GM12878 (cell line): Measurements from ENCODE around the gene IGFALS. TPM values are rescaled to one million over a fixed set of nuclear protein-coding genes. Genes with fewer than 3 reads are reported as not detected.

Experiments used
- ATAC-seq: fragments of 200-7000 bp; cut with Tn5 transposase; 3 replicates; pipeline ENCODE4 v1.9.1; 2020; ENCODE audit warnings: mild to moderate bottlenecking, moderate library complexity
- BruUV-seq: library from RNA; stranded (reverse); fragments of 400-500 nt; replicated peaks from 2 replicates; lab custom pipeline; 2021; lab: Mats Ljungman, UMichigan
- CTCF ChIA-PET: fragments of 300-600 bp; sonication (Branson Sonifier 250); formaldehyde crosslinking; extraction: SDS; loops from one replicate; lab custom pipeline; 2021; ENCODE audit warnings: inconsistent platforms; lab: Yijun Ruan, JAX
- POLR2A ChIA-PET: fragments of 350-600 bp; formaldehyde crosslinking; extraction: SDS; loops from one replicate; lab custom pipeline; 2021; ENCODE audit warnings: inconsistent platforms; lab: Charles Lee
- RAD21 ChIA-PET: fragments of 300-600 bp; sonication (Branson Sonifier 250); formaldehyde crosslinking; loops from one replicate; lab custom pipeline; 2023; ENCODE audit warnings: antibody characterized with exemption; ENCODE audit not compliant: unreplicated experiment; lab: Charles Lee
- SMC1A ChIA-PET: fragments of 300-600 bp; sonication (Branson Sonifier 250); formaldehyde crosslinking; loops from one replicate; lab custom pipeline; 2023; ENCODE audit not compliant: unreplicated experiment, uncharacterized antibody; lab: Charles Lee
- DNase-seq: peaks from one replicate; pipeline ENCODE4 v3.0.0-alpha.2; 2011; ENCODE audit warnings: low read depth, low spot score
- FAIRE-seq: peaks from 3 replicates; lab custom pipeline; 2011; peaks lifted over from hg19 to GRCh38; lab: Jason Lieb, UNC
- H2AFZ ChIP-seq: 2 replicates; pipeline ENCODE4 v1.6.0; 2011; ENCODE audit warnings: low read depth, low read length, control low read depth; ENCODE audit not compliant: control insufficient read depth
- H3K27ac ChIP-seq: 2 replicates; pipeline ENCODE4 v1.5.1; 2011; ENCODE audit warnings: control low read depth; ENCODE audit not compliant: control insufficient read depth, insufficient read depth
- H3K27me3 ChIP-seq, 2 experiments: replicated peaks in 1 of 2; 2 replicates each; pipeline versions ENCODE4 v1.6.0 to v1.6.1; 2011; ENCODE audit warnings: low read length in 1 of 2; ENCODE audit not compliant: control insufficient read depth in 2 of 2, insufficient read depth in 2 of 2
- H3K36me3 ChIP-seq, 2 experiments: 2 replicates each; pipeline ENCODE4 v1.5.1; 2011; ENCODE audit warnings: low read length in 1 of 2; ENCODE audit not compliant: control insufficient read depth in 2 of 2, insufficient read depth in 2 of 2
- H3K4me1 ChIP-seq: 2 replicates; pipeline ENCODE4 v1.6.1; 2011; ENCODE audit warnings: mild to moderate bottlenecking, low read length, moderate library complexity, mixed read lengths; ENCODE audit not compliant: control insufficient read depth, insufficient read depth
- H3K4me2 ChIP-seq: 2 replicates; pipeline ENCODE4 v1.6.0; 2011; ENCODE audit warnings: control low read depth; ENCODE audit not compliant: control insufficient read depth, insufficient read depth
- H3K4me3 ChIP-seq: fragments of 200-600 bp; sonication (generic); 2 replicates; pipeline ENCODE4 v1.5.1; 2016
- H3K79me2 ChIP-seq: 2 replicates; pipeline ENCODE4 v1.6.0; 2011; ENCODE audit warnings: low read length; ENCODE audit not compliant: control insufficient read depth, insufficient read depth
- H3K9ac ChIP-seq: 2 replicates; pipeline ENCODE4 v1.8.0; 2011; ENCODE audit warnings: low read length, control low read depth, mixed read lengths; ENCODE audit not compliant: control insufficient read depth, insufficient read depth
- H3K9me3 ChIP-seq: replicated peaks from 3 replicates; pipeline ENCODE4 v1.5.1; 2011; ENCODE audit warnings: mild to moderate bottlenecking, low read length; ENCODE audit not compliant: control insufficient read depth, insufficient read depth
- H4K20me1 ChIP-seq: 2 replicates; pipeline ENCODE4 v1.6.0; 2011; ENCODE audit not compliant: control insufficient read depth, insufficient read depth
- ATF3 ChIP-seq: IDR thresholded peaks from 2 replicates; pipeline ENCODE4 v1.6.1; 2011; ENCODE audit warnings: low read depth, mild to moderate bottlenecking, low read length, moderate library complexity, borderline replicate concordance; ENCODE audit errors: extremely low read depth
- CHD1 ChIP-seq: IDR thresholded peaks from 2 replicates; pipeline ENCODE4 v1.6.1; 2012; ENCODE audit warnings: low read depth, low read length, improper control_type of control experiment
- CREB1 ChIP-seq: IDR thresholded peaks from 2 replicates; pipeline ENCODE4 v1.6.1; 2012; ENCODE audit warnings: low read depth, mild to moderate bottlenecking, inconsistent platforms
- DPF2 ChIP-seq: fragments of 450-650 bp; IDR thresholded peaks from 2 replicates; pipeline ENCODE4 v1.6.1; 2017; ENCODE audit warnings: mild to moderate bottlenecking
- IRF3 ChIP-seq: fragments of 450-650 bp; IDR thresholded peaks from 2 replicates; pipeline ENCODE4 v1.6.1; 2014; ENCODE audit warnings: mild to moderate bottlenecking
- LARP7 ChIP-seq: fragments of 450-650 bp; IDR thresholded peaks from 2 replicates; pipeline ENCODE4 v1.6.1; 2017; ENCODE audit warnings: mild to moderate bottlenecking
- MAX ChIP-seq: IDR thresholded peaks from 2 replicates; pipeline ENCODE4 v1.6.1; 2012; ENCODE audit warnings: low read depth, low read length, improper control_type of control experiment
- POLR2A ChIP-seq: IDR thresholded peaks from 2 replicates; pipeline ENCODE4 v1.6.1; 2011; ENCODE audit warnings: low read depth, mild to moderate bottlenecking, low read length
- RELA ChIP-seq: fragments of 450-650 bp; IDR thresholded peaks from 2 replicates; pipeline ENCODE4 v1.8.0; 2014; ENCODE audit warnings: borderline replicate concordance; ENCODE audit not compliant: partially characterized antibody
- REST ChIP-seq: IDR thresholded peaks from 2 replicates; pipeline ENCODE4 v1.6.1; 2012; ENCODE audit warnings: mild to moderate bottlenecking, low read depth, low read length
- SMC3 ChIP-seq: IDR thresholded peaks from 2 replicates; pipeline ENCODE4 v1.6.1; 2011; ENCODE audit warnings: low read length, improper control_type of control experiment, borderline replicate concordance
- SREBF2 ChIP-seq: IDR thresholded peaks from 2 replicates; pipeline ENCODE4 v1.6.1; 2012; ENCODE audit warnings: mild to moderate bottlenecking, low read length
- SRF ChIP-seq, 2 experiments: IDR thresholded peaks; 2 replicates each; pipeline ENCODE4 v1.6.1; 2011; ENCODE audit warnings: low read depth in 2 of 2, low read length in 2 of 2, mild to moderate bottlenecking in 1 of 2, moderate library complexity in 1 of 2
- TCF7 ChIP-seq: IDR thresholded peaks from 2 replicates; pipeline ENCODE4 v1.6.1; 2014; ENCODE audit warnings: antibody characterized with exemption, borderline replicate concordance
- WRNIP1 ChIP-seq: IDR thresholded peaks from 2 replicates; pipeline ENCODE4 v1.6.1; 2011; ENCODE audit warnings: low read depth, low read length, improper control_type of control experiment, borderline replicate concordance
- YY1 ChIP-seq: IDR thresholded peaks from 2 replicates; pipeline ENCODE4 v1.6.1; 2011; ENCODE audit warnings: low read depth, mild to moderate bottlenecking, low read length
- ZNF207 ChIP-seq: fragments of 450-650 bp; IDR thresholded peaks from 2 replicates; pipeline ENCODE4 v1.6.1; 2014; ENCODE audit warnings: antibody characterized with exemption, mild to moderate bottlenecking, borderline replicate concordance
- WGBS: methylation state at CpG from one replicate; pipeline ENCODE4 v1.1.6; 2016; ENCODE audit warnings: low lambda C conversion rate; ENCODE audit not compliant: insufficient replicate concordance, insufficient coverage; ENCODE audit errors: missing lambda C conversion rate; 5-methylcytosine and 5-hydroxymethylcytosine counted together
- in situ Hi-C: fragments of 300-500 bp; cut with MboI; formaldehyde crosslinking; loops from 9 replicates; pipeline ENCODE4 v1.14.3; 2018; ENCODE audit warnings: mixed read lengths
- intact Hi-C: fragments of 100-400 bp; cut with micrococcal nuclease; formaldehyde crosslinking; loops from one replicate; pipeline ENCODE4 v1.14.2; 2022; ENCODE audit not compliant: unreplicated experiment
- polyA plus RNA-seq, 11 experiments: library from polyadenylated mRNA; depleted of rRNA in 4 of 11; unstranded in 6 of 11; stranded (reverse) in 5 of 11; fragments of >200 nt; fragmentation: Nextera tagmentation in 4 of 11; fragmentation: Illumina TruSeq in 1 of 11; extraction: Ambion mirVana in 4 of 11; extraction: Trizol in 1 of 11; gene quantifications; 1 replicate in 1 of 11; 2 replicates in 10 of 11; pipeline versions ENCODE4 v1.2.1 to v1.2.3, GENCODE V29; 2011 to 2016; ENCODE audit warnings: inconsistent platforms in 2 of 11, missing spikeins in 2 of 11, low read depth in 1 of 11
- total RNA-seq, 4 experiments: library from RNA; depleted of rRNA in 3 of 4; stranded (reverse); fragments of >200 nt in 3 of 4; fragmentation: Illumina TruSeq in 1 of 4; extraction: Trizol in 1 of 4; gene quantifications; 2 replicates each; pipeline versions ENCODE4 v1.2.1 to v1.2.3, GENCODE V29; 2013 to 2021

Gene IGFALS
- total and polyA plus RNA-seq, 10 of the 15 experiments (the other 5 are each of a cell fraction or from before 2014, with no cell fraction given) = 0.04 to 0.11 TPM; not detected in 8

- in situ Hi-C loops (no loop called here), intact Hi-C loops (no loop called here)
- no peaks in the 10 kb centered on the region for H3K79me2 ChIP-seq
- H4K20me1 ChIP-seq = no peaks in the 10 kb centered on the region
- ChIA-PET RAD21 (no interaction called here), POLR2A (interaction anchor here (0.5 kb wide), 1 partner anchor 176 kb away, joined by 3 read pairs; no protein-coding TSS in a partner anchor), SMC1A (interaction anchor here (1.0 kb wide), 1 partner anchor 21 kb away, joined by 3 read pairs; no protein-coding TSS in a partner anchor), CTCF (no interaction called here)
- H3K4me2 ChIP-seq = no peak overlapping the region
- H3K36me3 ChIP-seq = peaks cover 6 to 13% of the 10 kb centered on the region in 2 experiments
- TF ChIP-seq DPF2 = no peak
- no peak for TF ChIP-seq YY1
- no peak for TF ChIP-seq ZNF207
- TF ChIP-seq MAX = no peak
- no peak for TF ChIP-seq WRNIP1
- no peak for TF ChIP-seq CHD1
- TF ChIP-seq CREB1 = no peak
- no peak for TF ChIP-seq SREBF2
- TF ChIP-seq REST = no peak
- no peak for TF ChIP-seq SMC3
- no peak for TF ChIP-seq IRF3
- TF ChIP-seq POLR2A = no peak
- no peak for TF ChIP-seq TCF7
- no peak for TF ChIP-seq LARP7
- no peak for TF ChIP-seq ATF3
- TF ChIP-seq RELA = no peak
- TF ChIP-seq SRF (IDR thresholded peaks at IDR 0.05; ENCODE audit: low read depth in 2 of 2, low read length in 2 of 2) = no peak
- 96% methylated on average over 29 of the region's 29 CpGs for WGBS
- H3K9me3 ChIP-seq = no peaks in the 10 kb centered on the region
- no peak overlapping the region for H3K4me3 ChIP-seq
- H3K9ac ChIP-seq = no peak overlapping the region
- no peak overlapping the region for H2AFZ ChIP-seq
- DNase-seq = no peak
- no peak overlapping the region for H3K27ac ChIP-seq
- H3K4me1 ChIP-seq = no peaks in the 10 kb centered on the region
- no peaks in the 10 kb centered on the region for H3K27me3 ChIP-seq
- no peak for ATAC-seq
- BruUV-seq = no TSS peak
- no peak for FAIRE-seq
These were observed 47.4 kb downstream of the IGFALS start for GRCh38 chr16:1745900-1746692.
